Neural progenitor cell (in vitro differentiated cells): ENCODE results near the gene NLRP6.
"Not testable (repeated sequence)": the region's sequence is repeated elsewhere in the genome, so short reads cannot be mapped to it uniquely, and the experiment has no call there.

Experiments used
- EZH2 ChIP-seq: fragments of 200-600 bp; sonication (generic); IDR thresholded peaks from 2 replicates; pipeline ENCODE4 v1.6.1; 2017; ENCODE audit warnings: antibody characterized with exemption, mild to moderate bottlenecking, moderate library complexity
- TF ChIP-seq, protein P1 (sequence below): fragments of 200-600 bp; sonication (generic); IDR thresholded peaks from 2 replicates; pipeline ENCODE4 v1.5.1; 2017; ENCODE audit warnings: antibody characterized with exemption, mild to moderate bottlenecking

DNA sequence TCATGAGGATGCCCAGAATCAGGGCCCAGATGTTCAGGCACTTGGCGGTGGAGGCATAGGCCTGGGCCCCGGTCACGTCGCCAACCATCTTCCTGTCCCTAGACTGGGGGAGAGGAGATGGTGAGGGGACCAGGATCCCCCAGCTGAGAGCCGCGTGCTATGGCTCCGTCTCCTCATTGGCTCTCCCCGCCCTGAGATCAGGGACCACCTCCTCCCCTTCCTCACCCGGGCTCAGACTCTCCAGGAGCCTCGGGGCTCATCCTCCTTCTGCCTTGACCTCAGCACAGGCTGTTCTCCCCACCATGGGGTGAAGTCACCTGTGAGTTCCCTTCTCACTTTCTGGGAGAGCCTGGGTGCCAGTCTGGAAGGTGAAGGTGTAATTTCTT is 41.7 kb downstream of the NLRP6 start:
- TF ChIP-seq, protein P1, sequence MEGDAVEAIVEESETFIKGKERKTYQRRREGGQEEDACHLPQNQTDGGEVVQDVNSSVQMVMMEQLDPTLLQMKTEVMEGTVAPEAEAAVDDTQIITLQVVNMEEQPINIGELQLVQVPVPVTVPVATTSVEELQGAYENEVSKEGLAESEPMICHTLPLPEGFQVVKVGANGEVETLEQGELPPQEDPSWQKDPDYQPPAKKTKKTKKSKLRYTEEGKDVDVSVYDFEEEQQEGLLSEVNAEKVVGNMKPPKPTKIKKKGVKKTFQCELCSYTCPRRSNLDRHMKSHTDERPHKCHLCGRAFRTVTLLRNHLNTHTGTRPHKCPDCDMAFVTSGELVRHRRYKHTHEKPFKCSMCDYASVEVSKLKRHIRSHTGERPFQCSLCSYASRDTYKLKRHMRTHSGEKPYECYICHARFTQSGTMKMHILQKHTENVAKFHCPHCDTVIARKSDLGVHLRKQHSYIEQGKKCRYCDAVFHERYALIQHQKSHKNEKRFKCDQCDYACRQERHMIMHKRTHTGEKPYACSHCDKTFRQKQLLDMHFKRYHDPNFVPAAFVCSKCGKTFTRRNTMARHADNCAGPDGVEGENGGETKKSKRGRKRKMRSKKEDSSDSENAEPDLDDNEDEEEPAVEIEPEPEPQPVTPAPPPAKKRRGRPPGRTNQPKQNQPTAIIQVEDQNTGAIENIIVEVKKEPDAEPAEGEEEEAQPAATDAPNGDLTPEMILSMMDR, result not testable (repeated sequence)
- not testable (repeated sequence) for TF ChIP-seq EZH2
